Endodermal cell (in vitro differentiated cells): ENCODE results near the gene CDHR1. TPM values are rescaled to one million over a fixed set of nuclear protein-coding genes. Genes with fewer than 3 reads are reported as not detected.

ENCODE experiments used
- DNase-seq: peaks from one replicate; pipeline ENCODE4 v3.0.0-alpha.2; 2017
- H3K27ac ChIP-seq: 2 replicates; pipeline ENCODE4 v1.5.1; 2013; ENCODE audit warnings: mild to moderate bottlenecking, low read depth, low read length, moderate library complexity
- H3K27me3 ChIP-seq: 2 replicates; pipeline ENCODE4 v1.6.1; 2013; ENCODE audit warnings: mild to moderate bottlenecking, low read length, moderate library complexity; ENCODE audit not compliant: insufficient read depth, control insufficient read depth, poor library complexity, severe bottlenecking
- H3K36me3 ChIP-seq: 2 replicates; pipeline ENCODE4 v1.7.0; 2013; ENCODE audit warnings: mild to moderate bottlenecking, low read length, moderate library complexity; ENCODE audit not compliant: control insufficient read depth, insufficient read depth
- H3K4me1 ChIP-seq: one replicate; pipeline ENCODE4 v1.7.0; 2013; ENCODE audit warnings: low read length; ENCODE audit not compliant: control insufficient read depth, insufficient read depth
- H3K4me3 ChIP-seq: 2 replicates; pipeline ENCODE4 v1.5.1; 2013; ENCODE audit warnings: mild to moderate bottlenecking, low read length, moderate library complexity
- H3K9ac ChIP-seq: 2 replicates; pipeline ENCODE4 v1.6.1; 2013; ENCODE audit warnings: mild to moderate bottlenecking, low read length, moderate library complexity; ENCODE audit not compliant: poor library complexity, severe bottlenecking; ENCODE audit errors: extremely low read depth
- H3K9me3 ChIP-seq: 2 replicates; pipeline ENCODE4 v1.6.1; 2013; ENCODE audit warnings: mild to moderate bottlenecking, low read length, moderate library complexity; ENCODE audit not compliant: control insufficient read depth
- H3K27ac Mint-ChIP-seq: 2 replicates; pipeline ENCODE4 v1.8.0; 2020; ENCODE audit warnings: mixed read lengths
- H3K27me3 Mint-ChIP-seq: 2 replicates; pipeline ENCODE4 v1.8.0; 2021; ENCODE audit warnings: mild to moderate bottlenecking, mixed read lengths; ENCODE audit not compliant: insufficient read depth
- H3K36me3 Mint-ChIP-seq: 2 replicates; pipeline ENCODE4 v1.8.0; 2020; ENCODE audit warnings: low read depth, mixed read lengths
- H3K4me1 Mint-ChIP-seq: 2 replicates; pipeline ENCODE4 v1.8.0; 2020; ENCODE audit warnings: mixed read lengths
- H3K4me3 Mint-ChIP-seq: 2 replicates; pipeline ENCODE4 v1.8.0; 2020; ENCODE audit warnings: mild to moderate bottlenecking, moderate library complexity, mixed read lengths
- H3K9me3 Mint-ChIP-seq: 2 replicates; pipeline ENCODE4 v1.8.0; 2020; ENCODE audit warnings: mild to moderate bottlenecking, mixed read lengths
- WGBS, 2 experiments: methylation state at CpG; one replicate each; pipeline versions ENCODE4 v1.1.5 to v1.1.7; 2013; ENCODE audit warnings: missing lambda C conversion rate in 2 of 2, mixed read lengths in 1 of 2; ENCODE audit not compliant: insufficient coverage in 1 of 2, insufficient read length in 1 of 2; 5-methylcytosine and 5-hydroxymethylcytosine counted together
- total RNA-seq, 2 donors: library from RNA; stranded (reverse); fragmentation: NEBNext Ultra II Directional in 1 of 2; extraction: Animal tissue kit (Norgen Biotek cat#: 25700) in 1 of 2; gene quantifications; 2 replicates in 1 of 2; 3 replicates in 1 of 2; pipeline ENCODE4 v1.2.1, GENCODE V29; 2021
- TF ChIP-seq, protein P1 (sequence below): fragments of 200-600 bp; sonication (generic); conservative IDR thresholded peaks from 2 replicates; pipeline ENCODE4 v1.5.0; 2021; ENCODE audit warnings: antibody characterized with exemption, mild to moderate bottlenecking

The CDHR1 gene
- total RNA-seq, 2 donors from 2014 or later: 0.77 to 4.1 TPM

DNA sequence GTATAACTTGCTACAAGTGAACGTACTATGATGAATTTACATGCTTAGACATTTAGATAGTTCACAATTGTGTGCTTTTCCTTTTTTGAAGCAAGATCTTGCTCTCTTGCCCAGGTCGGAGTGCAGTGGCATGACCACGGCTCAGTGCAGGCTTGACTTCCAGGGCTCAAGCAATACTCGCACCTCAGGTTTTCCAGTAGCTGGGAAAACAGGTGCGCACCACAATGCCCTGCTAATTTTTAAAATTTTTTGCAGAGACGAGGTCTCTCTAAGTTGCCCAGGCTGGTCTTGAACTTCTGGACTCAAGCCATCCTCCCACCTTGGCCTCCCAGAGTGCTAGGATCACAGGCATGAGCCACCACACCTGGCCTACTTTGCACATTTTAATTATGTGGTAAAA lies 18.9 kb upstream of the CDHR1 start:
- Mint-ChIP-seq H3K4me1 (no peaks in the 10 kb centered on the region), H3K36me3 (no peaks in the 10 kb centered on the region), H3K4me3 (no peak overlapping the region), H3K27ac (no peak overlapping the region), H3K9me3 (peaks cover 7% of the 10 kb centered on the region), H3K27me3 (peaks cover 10% of the 10 kb centered on the region)
- no peaks in the 10 kb centered on the region for H3K27me3 ChIP-seq
- no peaks in the 10 kb centered on the region for H3K36me3 ChIP-seq
- TF ChIP-seq, protein P1, sequence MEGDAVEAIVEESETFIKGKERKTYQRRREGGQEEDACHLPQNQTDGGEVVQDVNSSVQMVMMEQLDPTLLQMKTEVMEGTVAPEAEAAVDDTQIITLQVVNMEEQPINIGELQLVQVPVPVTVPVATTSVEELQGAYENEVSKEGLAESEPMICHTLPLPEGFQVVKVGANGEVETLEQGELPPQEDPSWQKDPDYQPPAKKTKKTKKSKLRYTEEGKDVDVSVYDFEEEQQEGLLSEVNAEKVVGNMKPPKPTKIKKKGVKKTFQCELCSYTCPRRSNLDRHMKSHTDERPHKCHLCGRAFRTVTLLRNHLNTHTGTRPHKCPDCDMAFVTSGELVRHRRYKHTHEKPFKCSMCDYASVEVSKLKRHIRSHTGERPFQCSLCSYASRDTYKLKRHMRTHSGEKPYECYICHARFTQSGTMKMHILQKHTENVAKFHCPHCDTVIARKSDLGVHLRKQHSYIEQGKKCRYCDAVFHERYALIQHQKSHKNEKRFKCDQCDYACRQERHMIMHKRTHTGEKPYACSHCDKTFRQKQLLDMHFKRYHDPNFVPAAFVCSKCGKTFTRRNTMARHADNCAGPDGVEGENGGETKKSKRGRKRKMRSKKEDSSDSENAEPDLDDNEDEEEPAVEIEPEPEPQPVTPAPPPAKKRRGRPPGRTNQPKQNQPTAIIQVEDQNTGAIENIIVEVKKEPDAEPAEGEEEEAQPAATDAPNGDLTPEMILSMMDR: no peak
- WGBS, 2 experiments: 93 to 94% methylated on average over 6 of the region's 6 CpGs
- H3K4me3 ChIP-seq: no peak overlapping the region
- H3K27ac ChIP-seq: no peak overlapping the region
- no peaks in the 10 kb centered on the region for H3K9me3 ChIP-seq
- no peak for DNase-seq
- H3K9ac ChIP-seq: no peak overlapping the region
- H3K4me1 ChIP-seq: no peaks in the 10 kb centered on the region

DNA sequence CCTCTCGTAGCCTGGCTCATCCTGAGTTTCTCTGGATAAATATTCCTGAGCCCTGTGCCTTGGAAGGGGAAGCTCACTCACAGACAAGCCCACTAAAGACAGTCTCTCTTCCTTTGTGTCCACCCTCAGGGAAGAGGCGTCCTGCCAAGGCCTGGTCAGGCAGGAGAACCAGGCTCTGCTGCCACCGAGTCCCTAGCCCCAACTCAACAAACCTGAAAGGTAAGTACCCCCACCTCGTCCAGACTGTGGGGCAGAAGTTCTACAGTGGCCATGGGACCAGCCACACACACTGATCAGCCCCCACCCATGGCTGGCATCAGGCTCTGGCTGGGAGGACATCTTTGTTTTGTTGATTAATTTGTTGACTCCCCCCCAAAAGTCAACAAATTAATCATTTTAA lies 18.0 kb upstream of the CDHR1 start:
- no peaks in the 10 kb centered on the region for H3K9me3 ChIP-seq
- H3K4me3 ChIP-seq: no peak overlapping the region
- Mint-ChIP-seq H3K27me3 (peaks cover 8% of the 10 kb centered on the region), H3K27ac (no peak overlapping the region), H3K36me3 (no peaks in the 10 kb centered on the region), H3K9me3 (peaks cover 14% of the 10 kb centered on the region), H3K4me3 (no peak overlapping the region), H3K4me1 (no peaks in the 10 kb centered on the region)
- H3K9ac ChIP-seq: no peak overlapping the region
- H3K36me3 ChIP-seq: no peaks in the 10 kb centered on the region
- no peaks in the 10 kb centered on the region for H3K4me1 ChIP-seq
- TF ChIP-seq, protein P1: no peak
- DNase-seq: no peak
- WGBS, 2 experiments: 77 to 100% methylated on average over 1 to 4 of the region's 4 CpGs
- H3K27me3 ChIP-seq: no peaks in the 10 kb centered on the region
- no peak overlapping the region for H3K27ac ChIP-seq

DNA sequence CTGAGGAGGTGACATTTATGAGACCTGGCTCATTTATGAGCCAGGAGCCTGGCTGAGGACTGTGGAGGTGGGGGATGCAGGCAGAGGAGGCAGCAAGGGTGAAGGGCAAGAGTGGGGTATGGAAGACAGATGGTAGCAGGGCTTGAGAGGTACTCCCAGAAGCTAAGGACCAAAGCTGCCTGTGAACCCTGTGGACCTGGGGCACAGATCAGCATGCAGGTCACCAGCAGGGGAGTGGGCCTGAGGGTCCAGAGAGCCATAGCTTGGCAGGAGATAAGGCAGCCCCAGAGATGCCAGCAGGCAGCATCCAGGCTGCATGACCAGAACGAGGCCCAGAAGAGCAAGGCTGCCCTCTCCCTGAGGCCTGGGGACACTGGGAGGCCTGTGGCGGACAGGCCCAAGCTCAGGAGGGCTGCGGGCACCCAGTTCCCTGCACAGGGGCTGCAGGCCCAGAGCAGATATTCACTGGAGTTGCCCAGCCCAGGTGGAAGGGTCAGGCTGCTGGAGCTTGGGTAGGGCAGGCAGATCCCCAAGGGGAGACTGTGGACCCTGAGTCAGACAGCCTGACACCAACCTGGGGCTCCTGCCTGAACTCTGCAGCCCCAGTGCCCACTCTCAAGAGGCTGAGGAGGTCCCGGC lies 17.4 kb upstream of the CDHR1 start:
- H3K4me3 ChIP-seq: no peak overlapping the region
- Mint-ChIP-seq H3K4me1 (no peaks in the 10 kb centered on the region), H3K27ac (no peak overlapping the region), H3K36me3 (no peaks in the 10 kb centered on the region), H3K27me3 (peaks cover 7% of the 10 kb centered on the region), H3K9me3 (peaks cover 17% of the 10 kb centered on the region), H3K4me3 (no peak overlapping the region)
- no peaks in the 10 kb centered on the region for H3K36me3 ChIP-seq
- H3K27me3 ChIP-seq: no peaks in the 10 kb centered on the region
- H3K9me3 ChIP-seq: no peaks in the 10 kb centered on the region
- TF ChIP-seq, protein P1: no peak
- no peak overlapping the region for H3K9ac ChIP-seq
- WGBS, 2 experiments: 88% methylated on average over 4 of the region's 4 CpGs; no CpG with 5 or more reads in 1 of the 2 experiments
- no peak overlapping the region for H3K27ac ChIP-seq
- H3K4me1 ChIP-seq: no peaks in the 10 kb centered on the region
- DNase-seq: no peak
